MM.1S (cell line): ENCODE results near the gene BRMS1L.

ENCODE experiments used
- EZH2phosphoT487 ChIP-seq: fragments of 300-600 bp; sonication (generic); IDR thresholded peaks from 2 replicates; pipeline ENCODE4 v1.6.1; 2018; ENCODE audit warnings: antibody characterized with exemption, low read length
- TF ChIP-seq, protein P1 (sequence below): fragments of 300-600 bp; sonication (generic); IDR thresholded peaks from 2 replicates; pipeline ENCODE4 v1.5.1; 2016; ENCODE audit warnings: antibody characterized with exemption, low read length, mixed read lengths

DNA sequence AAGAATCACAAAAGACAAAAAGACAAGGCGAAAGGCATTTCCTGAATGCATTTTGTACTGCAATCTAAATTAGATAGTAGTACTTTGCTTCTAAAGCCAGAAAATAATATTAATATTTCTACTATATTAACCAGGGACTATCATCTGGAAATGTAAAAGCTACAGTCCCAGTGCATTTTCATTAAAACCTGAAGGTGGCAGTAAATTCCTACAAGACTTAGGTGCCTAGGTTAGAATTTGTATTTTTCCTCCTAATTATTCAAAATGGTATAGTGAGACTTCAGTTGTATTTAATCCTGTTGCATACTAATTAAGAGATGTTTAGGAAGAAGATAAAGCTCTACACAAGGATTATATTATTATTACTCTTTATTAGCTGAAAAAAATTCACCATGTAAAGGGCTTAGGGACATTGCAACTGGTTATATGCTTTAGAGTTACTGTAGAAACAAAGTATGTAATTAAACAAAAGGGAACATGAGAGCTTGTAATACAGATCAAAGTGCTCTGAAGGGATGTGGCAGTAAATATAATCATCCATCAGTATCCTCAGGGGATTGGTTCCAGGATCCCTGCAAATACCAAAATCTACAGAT, 53.6 kb downstream of the BRMS1L start:
- TF ChIP-seq, protein P1, sequence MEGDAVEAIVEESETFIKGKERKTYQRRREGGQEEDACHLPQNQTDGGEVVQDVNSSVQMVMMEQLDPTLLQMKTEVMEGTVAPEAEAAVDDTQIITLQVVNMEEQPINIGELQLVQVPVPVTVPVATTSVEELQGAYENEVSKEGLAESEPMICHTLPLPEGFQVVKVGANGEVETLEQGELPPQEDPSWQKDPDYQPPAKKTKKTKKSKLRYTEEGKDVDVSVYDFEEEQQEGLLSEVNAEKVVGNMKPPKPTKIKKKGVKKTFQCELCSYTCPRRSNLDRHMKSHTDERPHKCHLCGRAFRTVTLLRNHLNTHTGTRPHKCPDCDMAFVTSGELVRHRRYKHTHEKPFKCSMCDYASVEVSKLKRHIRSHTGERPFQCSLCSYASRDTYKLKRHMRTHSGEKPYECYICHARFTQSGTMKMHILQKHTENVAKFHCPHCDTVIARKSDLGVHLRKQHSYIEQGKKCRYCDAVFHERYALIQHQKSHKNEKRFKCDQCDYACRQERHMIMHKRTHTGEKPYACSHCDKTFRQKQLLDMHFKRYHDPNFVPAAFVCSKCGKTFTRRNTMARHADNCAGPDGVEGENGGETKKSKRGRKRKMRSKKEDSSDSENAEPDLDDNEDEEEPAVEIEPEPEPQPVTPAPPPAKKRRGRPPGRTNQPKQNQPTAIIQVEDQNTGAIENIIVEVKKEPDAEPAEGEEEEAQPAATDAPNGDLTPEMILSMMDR: peak; percentile 34
- TF ChIP-seq EZH2phosphoT487: no peak
